ENCODE results near the gene MIB2.
A peak's percentile ranks its signal among the peaks of the same experiment; 100 is the strongest.
"Not testable (repeated sequence)": the region's sequence is repeated elsewhere in the genome, so short reads cannot be mapped to it uniquely, and the experiment has no call there.

The MIB2 gene

GRCh38 chr1:1646326-1646725, 31.0 kb downstream of the MIB2 start:
- not testable (repeated sequence) for DNase-seq (ENCODE audit: low read depth in 2 of 2, low spot score in 1 of 2)

GRCh38 chr1:1647567-1648241, 32.4 kb downstream of the MIB2 start:
- DNase-seq (ENCODE audit: low read depth in 2 of 2, low spot score in 1 of 2), result not testable (repeated sequence)

- not testable (repeated sequence) for DNase-seq (ENCODE audit: low read depth in 2 of 2, low spot score in 1 of 2)
Measured at GRCh38 chr1:1648265-1648664, 33.0 kb downstream of the MIB2 start.

- DNase-seq (ENCODE audit: low read depth in 2 of 2, low spot score in 1 of 2), result peak; percentile 91 to 96
Measured at GRCh38 chr1:1658583-1659549, 43.6 kb downstream of the MIB2 start, which contains the start of gene CDK11B. Gene CDK11B (minus strand): TSS chr1:1659004. CDS start chr1:1657485, 1,519 bp downstream.

GRCh38 chr1:1662392-1662791, 47.1 kb downstream of the MIB2 start:
- not testable (repeated sequence) for DNase-seq (ENCODE audit: low read depth in 2 of 2, low spot score in 1 of 2)

GRCh38 chr1:1662830-1663560, 47.7 kb downstream of the MIB2 start:
- DNase-seq (ENCODE audit: low read depth in 2 of 2, low spot score in 1 of 2), result not testable (repeated sequence)

- DNase-seq (ENCODE audit: low read depth in 2 of 2, low spot score in 1 of 2), result not testable (repeated sequence)
Measured at GRCh38 chr1:1664318-1664717, 49.0 kb downstream of the MIB2 start.

GRCh38 chr1:1664941-1665814, 49.9 kb downstream of the MIB2 start:
- DNase-seq (ENCODE audit: low read depth in 2 of 2, low spot score in 1 of 2), result no peak

GRCh38 chr1:1665815-1666251, 50.5 kb downstream of the MIB2 start:
- DNase-seq (ENCODE audit: low read depth in 2 of 2, low spot score in 1 of 2), result no peak

- DNase-seq (ENCODE audit: low read depth in 2 of 2, low spot score in 1 of 2), result no peak
Measured at GRCh38 chr1:1666526-1666925, 51.2 kb downstream of the MIB2 start.

GRCh38 chr1:1669468-1670440, 54.5 kb downstream of the MIB2 start:
- DNase-seq (ENCODE audit: low read depth in 2 of 2, low spot score in 1 of 2), result no peak

- no peak for DNase-seq (ENCODE audit: low read depth in 2 of 2, low spot score in 1 of 2)
Measured at GRCh38 chr1:1670866-1671265, 55.6 kb downstream of the MIB2 start.

GRCh38 chr1:1671365-1672119, 56.2 kb downstream of the MIB2 start:
- DNase-seq (ENCODE audit: low read depth in 2 of 2, low spot score in 1 of 2), result no peak

- DNase-seq (ENCODE audit: low read depth in 2 of 2, low spot score in 1 of 2), result no peak
Measured at GRCh38 chr1:1672181-1672965, 57.1 kb downstream of the MIB2 start.

GRCh38 chr1:1674806-1675205, 59.5 kb downstream of the MIB2 start:
- not testable (repeated sequence) for DNase-seq (ENCODE audit: low read depth in 2 of 2, low spot score in 1 of 2)

GRCh38 chr1:1675218-1675617, 59.9 kb downstream of the MIB2 start:
- not testable (repeated sequence) for DNase-seq (ENCODE audit: low read depth in 2 of 2, low spot score in 1 of 2)

GRCh38 chr1:1676087-1676486, 60.8 kb downstream of the MIB2 start:
- DNase-seq (ENCODE audit: low read depth in 2 of 2, low spot score in 1 of 2), result not testable (repeated sequence)

Measured in stimulated activated CD8-positive, alpha-beta memory T cell treated with anti-CD3 and anti-CD28 coated beads, Interleukin-4, amount 100 ng/mL, for 4 hours (primary cell).